Measurements from ENCODE around the gene BIRC7.
A peak's percentile ranks its signal among the peaks of the same experiment; 100 is the strongest.

The BIRC7 gene

DNA sequence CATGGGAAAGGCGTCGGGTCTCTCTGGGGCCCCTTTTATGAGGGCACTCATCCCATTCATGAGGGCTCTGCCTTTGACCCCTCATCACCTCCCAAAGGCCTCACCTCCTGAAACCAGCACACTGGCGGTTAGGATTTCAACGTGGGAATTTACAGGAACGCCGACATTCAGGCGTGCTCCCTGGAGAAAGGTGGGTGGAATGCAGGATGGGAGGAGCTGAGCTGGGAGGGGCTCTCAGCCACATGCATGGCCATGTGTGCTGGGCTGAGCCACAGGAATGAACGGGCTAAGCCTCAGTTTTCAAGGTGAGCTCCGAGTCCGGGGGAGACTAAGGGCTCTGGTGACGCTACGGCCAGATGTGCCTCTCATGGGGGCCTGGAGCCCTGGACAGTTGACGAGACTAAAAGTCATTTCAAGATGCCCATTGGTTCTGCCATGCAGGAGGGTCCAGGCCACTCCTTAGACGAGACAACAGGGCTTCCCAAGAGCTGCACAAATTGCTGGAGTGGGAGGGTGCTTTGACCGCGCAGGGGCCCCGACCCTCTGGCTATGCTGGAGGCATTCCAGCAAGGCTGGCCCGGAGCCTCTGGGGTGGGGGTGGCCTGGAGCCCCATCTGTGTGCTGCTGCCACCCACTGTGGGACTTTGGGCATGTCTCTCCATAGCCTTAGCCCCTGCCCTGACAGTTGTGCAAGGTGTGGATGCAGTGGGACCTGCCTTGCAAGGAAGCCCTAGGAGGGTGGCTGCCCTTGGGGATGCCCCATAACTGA, 33.1 kb downstream of the BIRC7 start:
- no peak for DNase-seq

DNA sequence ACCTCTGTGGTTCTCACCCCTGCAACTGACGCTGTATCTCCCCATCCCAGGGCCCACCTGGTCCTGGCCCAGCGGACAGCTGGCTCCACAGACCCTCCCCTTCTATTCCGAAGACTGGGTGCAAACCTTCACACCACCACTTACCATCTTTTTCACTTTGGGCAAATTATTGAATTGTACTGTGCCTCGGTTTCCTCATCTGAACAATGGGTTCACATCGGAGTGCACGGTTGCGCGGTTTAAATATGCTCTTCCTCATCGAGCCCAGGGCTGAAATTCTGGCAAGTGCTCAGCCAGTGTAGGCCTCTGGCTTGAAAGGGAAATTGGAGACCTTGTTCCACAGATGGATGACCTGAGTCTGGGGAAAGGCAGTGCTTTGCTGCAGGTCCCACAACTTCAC, 34.0 kb downstream of the BIRC7 start:
- no peak for DNase-seq

GRCh38 chr20:63270606-63271325, 35.1 kb downstream of the BIRC7 start:
- no peak for DNase-seq

GRCh38 chr20:63272105-63273058, 36.7 kb downstream of the BIRC7 start, which contains the start of gene ARFGAP1:
TSS of gene ARFGAP1 (plus strand) at chr20:63272813. CDS start at chr20:63275581, 2,768 bp downstream.
- DNase-seq = peak; percentile 87 to 89

GRCh38 chr20:63273059-63273579, 37.4 kb downstream of the BIRC7 start:
- DNase-seq = no peak

GRCh38 chr20:63273635-63274380, 38.1 kb downstream of the BIRC7 start:
- DNase-seq = no peak

DNA sequence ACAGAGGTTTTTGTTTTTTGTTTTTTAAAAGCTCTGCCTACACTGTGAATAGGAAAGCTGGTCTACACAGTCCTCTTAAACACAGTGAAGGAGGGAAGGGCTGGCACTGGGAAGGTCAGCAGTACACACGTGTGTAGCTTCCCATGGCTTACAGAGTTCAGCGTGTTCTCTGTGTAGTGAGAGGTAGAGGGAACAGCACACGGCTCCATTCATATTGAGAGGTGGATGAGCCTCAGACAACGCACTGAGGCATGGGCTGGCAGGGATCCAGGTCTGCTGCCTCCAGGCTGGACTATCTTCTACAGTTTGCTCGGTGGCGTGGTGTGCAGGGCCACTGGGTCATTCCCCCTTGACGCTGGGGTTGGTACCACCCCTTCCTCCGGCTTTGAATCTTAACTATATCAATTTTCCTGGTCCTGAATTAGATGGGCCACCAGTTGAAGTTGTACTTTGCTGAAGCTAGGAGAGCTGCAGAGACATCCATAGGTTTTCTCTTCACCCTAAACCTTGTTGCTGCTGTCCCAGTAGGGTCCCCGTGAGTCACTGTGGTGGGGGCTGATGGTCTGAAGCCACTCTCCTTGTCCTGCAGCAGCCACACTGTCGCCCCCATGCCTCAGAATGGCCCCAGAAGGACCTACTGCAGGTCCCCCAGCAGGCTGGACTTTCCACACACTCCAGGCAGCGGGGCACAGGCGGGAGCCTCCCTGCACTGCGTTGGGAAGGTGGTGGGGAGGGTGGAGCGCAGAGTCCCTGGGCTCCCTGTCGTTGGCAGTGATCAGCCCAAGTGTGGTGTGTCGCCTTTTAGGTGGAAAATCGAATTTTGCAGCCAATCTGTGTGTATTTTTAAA, 38.9 kb downstream of the BIRC7 start:
- DNase-seq = no peak

DNA sequence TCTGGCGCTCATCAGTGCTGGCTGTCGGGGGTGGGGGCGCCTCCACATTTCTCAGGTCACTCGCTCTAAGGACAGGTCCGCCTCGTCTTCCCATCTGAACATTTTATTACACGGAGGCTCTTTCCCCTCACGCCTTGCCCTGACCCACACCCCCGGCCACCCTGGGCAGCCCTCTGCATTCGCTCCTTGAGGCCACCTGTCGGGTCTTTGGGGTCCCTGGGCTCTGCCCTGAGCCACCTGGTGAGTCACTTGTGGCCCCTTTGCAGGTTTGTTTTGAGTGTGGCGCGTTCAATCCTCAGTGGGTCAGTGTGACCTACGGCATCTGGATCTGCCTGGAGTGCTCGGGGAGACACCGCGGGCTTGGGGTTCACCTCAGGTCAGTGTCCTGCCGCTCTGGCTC, 40.1 kb downstream of the BIRC7 start:
- no peak for DNase-seq

- no peak for DNase-seq
Observed at GRCh38 chr20:63276956-63277355, 41.3 kb downstream of the BIRC7 start.

DNA sequence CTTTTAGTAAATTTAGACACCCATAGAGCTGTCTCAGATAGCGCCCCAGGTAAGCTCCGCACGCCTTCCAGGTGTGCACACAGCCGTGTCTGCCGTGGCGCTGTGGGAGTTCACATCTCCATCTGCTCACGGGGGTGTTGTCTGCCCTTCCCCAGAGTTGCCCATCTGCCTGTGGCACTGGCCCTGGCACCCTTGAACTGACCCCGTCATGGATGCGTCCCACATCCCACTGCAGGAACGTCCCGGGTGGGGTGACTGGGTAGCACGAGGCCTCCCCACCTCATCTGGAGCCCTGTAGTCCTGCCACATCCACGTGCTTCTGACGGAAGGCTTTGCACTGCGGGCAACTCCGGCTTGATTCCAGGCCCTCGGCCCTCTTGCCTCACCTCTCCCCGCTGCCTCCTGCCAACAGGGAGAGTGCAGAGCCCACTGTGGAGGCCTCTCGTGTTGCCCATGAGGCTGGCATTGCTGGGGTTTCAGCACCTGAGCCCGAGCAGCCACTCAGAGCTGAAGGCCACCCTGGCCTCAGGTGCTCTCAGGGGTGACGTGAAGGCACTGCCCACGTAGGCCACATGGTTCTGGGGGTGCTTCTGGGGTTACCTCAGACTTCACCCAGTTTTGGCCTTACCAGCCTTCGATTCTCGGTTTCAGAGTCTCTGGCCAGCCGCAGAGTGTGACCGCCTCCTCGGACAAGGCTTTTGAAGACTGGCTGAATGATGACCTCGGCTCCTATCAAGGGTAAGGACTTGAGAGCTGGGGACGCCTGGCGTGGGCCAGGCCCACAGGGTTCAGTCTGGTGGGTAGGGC, 42.0 kb downstream of the BIRC7 start:
- no peak for DNase-seq

DNA sequence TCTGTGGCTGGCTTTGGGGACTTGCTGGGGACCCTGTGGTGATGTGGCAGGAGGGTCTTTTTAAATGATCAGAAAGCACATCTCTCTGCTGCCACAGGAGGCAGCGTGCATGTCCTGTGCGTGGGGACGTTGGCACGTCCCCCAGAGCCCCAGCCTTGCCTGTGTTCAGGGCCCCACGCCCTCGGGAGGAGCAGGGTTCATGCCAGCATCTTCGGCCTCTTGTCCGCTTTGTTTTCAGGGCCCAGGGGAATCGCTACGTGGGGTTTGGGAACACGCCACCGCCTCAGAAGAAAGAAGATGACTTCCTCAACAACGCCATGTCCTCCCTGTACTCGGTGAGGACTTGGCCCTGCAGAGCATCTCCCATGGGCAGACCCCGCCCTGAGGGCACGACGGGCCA, 43.0 kb downstream of the BIRC7 start:
- no peak for DNase-seq

DNA sequence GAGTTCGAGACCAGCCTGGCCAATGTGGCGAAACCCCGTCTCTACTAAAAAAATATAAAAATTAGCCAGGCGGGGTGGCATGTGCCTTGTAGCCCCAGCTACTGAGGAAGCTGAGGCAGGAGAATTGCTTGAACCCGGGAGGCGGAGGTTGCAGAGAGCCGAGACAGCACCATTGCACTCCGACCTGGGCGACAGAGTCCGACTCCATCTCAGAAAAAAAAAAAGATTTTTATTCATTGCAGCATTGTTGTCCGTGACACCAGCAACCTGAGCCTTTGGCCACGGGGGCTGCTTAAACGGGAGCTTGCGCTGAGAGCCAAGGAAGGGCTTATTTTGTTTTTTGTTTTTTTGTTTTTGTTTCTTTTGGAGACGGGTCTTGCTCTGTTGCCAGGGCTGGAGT, 44.2 kb downstream of the BIRC7 start:
- DNase-seq = no peak

DNA sequence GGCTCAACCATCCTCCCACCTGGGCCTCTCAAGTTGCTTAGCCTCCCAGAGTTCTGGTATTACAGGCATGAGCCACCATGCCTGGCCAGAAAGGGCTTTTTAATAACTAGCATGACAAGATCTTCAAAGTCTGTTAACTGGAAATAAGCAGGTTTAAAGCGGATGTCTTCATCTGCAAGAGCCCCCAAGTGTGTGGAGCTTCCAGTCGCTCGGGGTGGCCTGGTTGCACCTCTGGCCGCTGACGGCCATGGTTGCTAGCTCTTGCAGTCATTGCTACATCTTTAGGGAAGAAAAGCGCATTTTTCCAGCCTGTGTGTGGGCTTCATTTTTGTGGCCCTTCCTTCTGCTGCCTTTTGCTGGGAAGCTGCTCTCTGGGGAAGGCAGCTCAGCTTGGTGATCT, 44.7 kb downstream of the BIRC7 start:
- DNase-seq = no peak

DNA sequence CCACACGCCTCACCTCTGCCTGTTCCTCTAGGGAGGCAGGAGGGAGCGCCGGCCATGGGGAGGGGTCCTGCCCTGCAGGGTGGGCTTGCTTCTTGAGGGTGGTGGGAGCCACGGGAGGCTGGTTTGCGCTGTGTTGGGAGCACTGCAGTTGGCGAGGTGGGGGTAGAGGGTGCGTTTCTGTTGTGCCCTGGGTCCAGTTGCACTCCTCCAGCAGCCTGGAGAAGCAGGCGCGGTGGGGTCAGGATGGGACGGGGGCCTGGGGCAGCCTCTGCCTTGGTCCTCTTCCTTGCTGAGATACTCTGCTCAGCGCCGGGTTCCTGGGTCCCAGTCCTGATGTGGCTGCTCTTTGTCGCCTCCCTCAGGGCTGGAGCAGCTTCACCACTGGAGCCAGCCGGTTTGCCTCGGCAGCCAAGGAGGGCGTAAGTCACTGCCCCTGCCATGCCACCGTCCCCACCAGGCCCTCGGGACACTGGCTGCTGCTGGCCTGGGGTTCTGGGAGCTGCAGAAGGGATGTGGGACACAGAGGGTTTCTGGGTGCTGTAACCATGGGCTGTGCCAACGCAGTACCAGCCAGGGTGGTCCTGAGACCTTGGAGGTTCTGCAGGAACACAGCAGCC, 45.3 kb downstream of the BIRC7 start:
- DNase-seq = no peak

GRCh38 chr20:63281742-63282665, 46.3 kb downstream of the BIRC7 start:
- no peak for DNase-seq

DNA sequence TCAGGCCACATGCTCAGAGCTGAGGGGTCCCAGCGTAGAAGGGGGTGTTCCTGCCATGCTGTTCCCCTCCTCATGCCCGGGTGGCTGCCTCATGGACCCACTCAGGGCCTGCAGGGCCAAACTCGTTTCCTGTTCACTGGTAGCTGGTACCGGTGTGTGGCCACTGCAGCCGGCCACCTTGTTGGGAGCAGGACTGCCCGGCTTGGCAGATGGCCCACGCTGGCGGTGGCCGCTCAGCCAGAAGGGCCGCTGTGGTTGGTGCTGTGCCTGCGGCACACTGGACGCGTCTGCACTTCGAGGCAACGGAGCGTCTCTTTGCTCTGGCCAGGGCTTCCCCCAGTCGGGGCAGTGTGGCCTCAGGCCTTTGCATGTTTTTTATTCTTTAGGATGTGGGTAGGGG, 47.2 kb downstream of the BIRC7 start:
- no peak for DNase-seq

GRCh38 chr20:63283397-63284082, 47.8 kb downstream of the BIRC7 start:
- no peak for DNase-seq

GRCh38 chr20:63284083-63284440, 48.4 kb downstream of the BIRC7 start:
- DNase-seq = peak in 1 of 2 donors; percentile 29
